C4-2B (cell line): ENCODE data around the gene POGLUT2.

Source experiments
- ZFX ChIP-seq: fragments of 450-650 bp; IDR thresholded peaks from 2 replicates; pipeline ENCODE4 v1.6.1; 2017
- TF ChIP-seq, protein P1 (sequence below): fragments of 450-650 bp; conservative IDR thresholded peaks from 2 replicates; pipeline ENCODE4 v1.5.1; 2017; ENCODE audit warnings: mild to moderate bottlenecking

GRCh38 chr13:102770435-102770834 lies 28.3 kb downstream of the POGLUT2 start:
- TF ChIP-seq, protein P1, sequence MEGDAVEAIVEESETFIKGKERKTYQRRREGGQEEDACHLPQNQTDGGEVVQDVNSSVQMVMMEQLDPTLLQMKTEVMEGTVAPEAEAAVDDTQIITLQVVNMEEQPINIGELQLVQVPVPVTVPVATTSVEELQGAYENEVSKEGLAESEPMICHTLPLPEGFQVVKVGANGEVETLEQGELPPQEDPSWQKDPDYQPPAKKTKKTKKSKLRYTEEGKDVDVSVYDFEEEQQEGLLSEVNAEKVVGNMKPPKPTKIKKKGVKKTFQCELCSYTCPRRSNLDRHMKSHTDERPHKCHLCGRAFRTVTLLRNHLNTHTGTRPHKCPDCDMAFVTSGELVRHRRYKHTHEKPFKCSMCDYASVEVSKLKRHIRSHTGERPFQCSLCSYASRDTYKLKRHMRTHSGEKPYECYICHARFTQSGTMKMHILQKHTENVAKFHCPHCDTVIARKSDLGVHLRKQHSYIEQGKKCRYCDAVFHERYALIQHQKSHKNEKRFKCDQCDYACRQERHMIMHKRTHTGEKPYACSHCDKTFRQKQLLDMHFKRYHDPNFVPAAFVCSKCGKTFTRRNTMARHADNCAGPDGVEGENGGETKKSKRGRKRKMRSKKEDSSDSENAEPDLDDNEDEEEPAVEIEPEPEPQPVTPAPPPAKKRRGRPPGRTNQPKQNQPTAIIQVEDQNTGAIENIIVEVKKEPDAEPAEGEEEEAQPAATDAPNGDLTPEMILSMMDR: no peak
- TF ChIP-seq ZFX: no peak
